K562 (cell line): Measurements from ENCODE around the gene EML3. TPM values are rescaled to one million over a fixed set of nuclear protein-coding genes. Genes with fewer than 3 reads are reported as not detected.
A peak's percentile ranks its signal among the peaks of the same experiment; 100 is the strongest.

Experiments
- ATAC-seq: fragments of 200-7000 bp; cut with Tn5 transposase; 3 replicates; pipeline ENCODE4 v1.9.1; 2020; ENCODE audit warnings: moderate library complexity
- BruUV-seq: library from RNA; stranded (reverse); fragments of 400-500 nt; replicated peaks from 2 replicates; lab custom pipeline; 2021; lab: Mats Ljungman, UMichigan
- CTCF ChIA-PET: fragments of 300-600 bp; formaldehyde crosslinking; extraction: SDS; loops from one replicate; lab custom pipeline; 2021; ENCODE audit warnings: low intra/inter-chr PET ratio; lab: Yijun Ruan, JAX
- POLR2A ChIA-PET: fragments of 300-600, 350-650 bp; sonication (Branson Sonifier 250); formaldehyde crosslinking; extraction: SDS; loops from one replicate; lab custom pipeline; 2021; ENCODE audit warnings: antibody characterized with exemption, inconsistent platforms; lab: Yijun Ruan, JAX
- DNase-seq, 4 experiments: peaks; one replicate each; pipeline versions ENCODE4 v3.0.0 to v3.0.0-alpha.2; 2011 to 2018; ENCODE audit warnings: low spot score in 3 of 4, mixed read lengths in 3 of 4; ENCODE audit errors: extremely low read depth in 1 of 4
- FAIRE-seq: peaks from 2 replicates; lab custom pipeline; 2011; peaks lifted over from hg19 to GRCh38; lab: Jason Lieb, UNC
- H2AFZ ChIP-seq: 2 replicates; pipeline ENCODE4 v1.6.0; 2011; ENCODE audit warnings: low read depth, low read length, control low read depth, inconsistent platforms
- H3K27ac ChIP-seq: fragments of 200-600 bp; 3 replicates; pipeline ENCODE4 v1.8.0; 2011; ENCODE audit warnings: low read depth, mild to moderate bottlenecking, control low read depth, inconsistent platforms, low read length, moderate library complexity, mixed read lengths; ENCODE audit errors: extremely low read depth
- H3K27me3 ChIP-seq, 2 experiments: fragments of 300-600 bp in 1 of 2; 2 replicates in 1 of 2; 3 replicates in 1 of 2; pipeline versions ENCODE4 v1.6.0 to v1.8.0; 2011; ENCODE audit warnings: inconsistent platforms in 2 of 2, low read length in 2 of 2, mild to moderate bottlenecking in 1 of 2, mixed read lengths in 1 of 2, moderate library complexity in 1 of 2; ENCODE audit not compliant: control insufficient read depth in 2 of 2, insufficient read depth in 2 of 2
- H3K36me3 ChIP-seq: fragments of 300-600 bp; 3 replicates; pipeline ENCODE4 v1.8.0; 2011; ENCODE audit warnings: mild to moderate bottlenecking, low read length, inconsistent platforms; ENCODE audit not compliant: control insufficient read depth, insufficient read depth
- H3K4me1 ChIP-seq, 2 experiments: fragments of 200-600 bp in 1 of 2; replicated peaks in 1 of 2; 2 replicates in 1 of 2; 3 replicates in 1 of 2; pipeline versions ENCODE4 v1.5.1 to v1.8.0; 2011; ENCODE audit warnings: inconsistent platforms in 2 of 2, low read length in 2 of 2, mild to moderate bottlenecking in 1 of 2, mixed read lengths in 1 of 2, moderate library complexity in 1 of 2; ENCODE audit not compliant: control insufficient read depth in 2 of 2, insufficient read depth in 2 of 2
- H3K4me2 ChIP-seq: 2 replicates; pipeline ENCODE4 v1.6.1; 2011; ENCODE audit warnings: low read length, control low read depth, inconsistent platforms, mixed read lengths; ENCODE audit not compliant: insufficient read depth
- H3K4me3 ChIP-seq: fragments of 200-600 bp; sonication (generic), shearing (Covaris generic); 2 replicates; pipeline ENCODE4 v1.5.1; 2016; ENCODE audit warnings: control low read depth, inconsistent platforms
- H3K79me2 ChIP-seq: fragments of 200-600 bp; 3 replicates; pipeline ENCODE4 v1.8.0; 2011; ENCODE audit warnings: low read length, inconsistent platforms; ENCODE audit not compliant: control insufficient read depth, insufficient read depth
- H3K9ac ChIP-seq, 2 experiments: 2 replicates each; pipeline versions ENCODE4 v1.6.0 to v1.6.1; 2011; ENCODE audit warnings: low read depth in 2 of 2, low read length in 2 of 2, control low read depth in 1 of 2, inconsistent platforms in 1 of 2, mild to moderate bottlenecking in 1 of 2, mixed read lengths in 1 of 2; ENCODE audit not compliant: insufficient read depth in 1 of 2
- H3K9me1 ChIP-seq: one replicate; pipeline ENCODE4 v1.6.0; 2011; ENCODE audit warnings: inconsistent platforms, mild to moderate bottlenecking, low read length, moderate library complexity; ENCODE audit not compliant: control insufficient read depth, insufficient read depth
- H3K9me3 ChIP-seq: replicated peaks from 2 replicates; pipeline ENCODE4 v1.5.1; 2011; ENCODE audit warnings: low read depth, low read length, inconsistent platforms; ENCODE audit not compliant: control insufficient read depth, insufficient read depth
- H4K20me1 ChIP-seq: replicated peaks from 2 replicates; pipeline ENCODE4 v1.6.1; 2011; ENCODE audit warnings: low read length, inconsistent platforms, mixed read lengths; ENCODE audit not compliant: control insufficient read depth, insufficient read depth
- ARNT ChIP-seq, 2 experiments: fragments of 450-650 bp; IDR thresholded peaks; 2 replicates each; pipeline ENCODE4 v1.6.1; 2016; ENCODE audit warnings: mild to moderate bottlenecking in 1 of 2
- BRD9 ChIP-seq: fragments of 450-650 bp; IDR thresholded peaks from 2 replicates; pipeline ENCODE4 v1.6.1; 2018; ENCODE audit warnings: low read depth; ENCODE audit not compliant: partially characterized antibody
- CBX1 ChIP-seq: sonication (generic); IDR thresholded peaks from 2 replicates; pipeline ENCODE4 v1.6.1; 2016; ENCODE audit warnings: antibody characterized with exemption, low read depth, mild to moderate bottlenecking
- CTBP1 ChIP-seq: fragments of 450-650 bp; IDR thresholded peaks from 2 replicates; pipeline ENCODE4 v1.6.1; 2016; ENCODE audit warnings: borderline replicate concordance
- GABPA ChIP-seq: fragments of 200-800 bp; sonication (Bioruptor generic); conservative IDR thresholded peaks from 2 replicates; pipeline ENCODE4 v1.6.1; 2016; ENCODE audit warnings: low read depth, missing genetic modification characterization, missing compliant biosample characterization
- HDAC2 ChIP-seq: fragments of 450-650 bp; IDR thresholded peaks from 2 replicates; pipeline ENCODE4 v1.6.1; 2016; ENCODE audit warnings: mild to moderate bottlenecking
- KDM1A ChIP-seq, 2 experiments: fragments of 450-650 bp; IDR thresholded peaks; 2 replicates each; pipeline ENCODE4 v1.6.1; 2016; ENCODE audit warnings: mild to moderate bottlenecking in 2 of 2
- L3MBTL2 ChIP-seq: fragments of 450-650 bp; IDR thresholded peaks from 2 replicates; pipeline ENCODE4 v1.6.1; 2016; ENCODE audit warnings: mild to moderate bottlenecking, moderate library complexity
- SMARCB1 ChIP-seq: IDR thresholded peaks from 2 replicates; pipeline ENCODE4 v1.6.1; 2011; ENCODE audit warnings: improper control_type of control experiment, low read depth; ENCODE audit not compliant: insufficient read length
- SMARCE1 ChIP-seq: fragments of 450-650 bp; IDR thresholded peaks from 2 replicates; pipeline ENCODE4 v1.7.1; 2016; ENCODE audit warnings: mild to moderate bottlenecking
- STAT5A ChIP-seq: IDR thresholded peaks from 2 replicates; pipeline ENCODE4 v1.6.1; 2012; ENCODE audit warnings: low read length, inconsistent platforms, borderline replicate concordance
- TAF15 ChIP-seq: fragments of 200-400 bp; formaldehyde crosslinking; IDR thresholded peaks from 2 replicates; pipeline ENCODE4 v1.6.1; 2017; ENCODE audit warnings: mild to moderate bottlenecking, low read depth, low read length, moderate library complexity
- ZNF174 ChIP-seq: fragments of 250-450 bp; sonication (Bioruptor Pico); IDR thresholded peaks from 2 replicates; pipeline ENCODE4 v1.4.0; 2020; ENCODE audit warnings: mild to moderate bottlenecking
- WGBS: fragments of 100-300 bp; shearing (Covaris generic); methylation state at CpG from one replicate; pipeline ENCODE4 v1.1.6; 2016; ENCODE audit warnings: low coverage, mixed read lengths; ENCODE audit not compliant: insufficient coverage; ENCODE audit errors: missing lambda C conversion rate; 5-methylcytosine and 5-hydroxymethylcytosine counted together
- in situ Hi-C: fragments of 300-500 bp; cut with MboI; formaldehyde crosslinking; loops from 4 replicates; pipeline ENCODE4 v1.15.0; 2018; ENCODE audit warnings: inconsistent platforms, mixed read lengths
- intact Hi-C: fragments of 100-400 bp; cut with micrococcal nuclease; formaldehyde crosslinking; loops from 2 replicates; pipeline ENCODE4 v1.14.2; 2022
- polyA plus RNA-seq, 8 experiments: library from polyadenylated mRNA; depleted of rRNA in 4 of 8; stranded (reverse) in 5 of 8; unstranded in 3 of 8; fragments of >200 nt; fragmentation: Nextera tagmentation in 2 of 8; fragmentation: Illumina TruSeq in 1 of 8; extraction: Ambion mirVana in 2 of 8; extraction: Trizol in 1 of 8; gene quantifications; 2 replicates each; pipeline versions ENCODE4 v1.2.1 to v1.2.3, GENCODE V29; 2011 to 2014; ENCODE audit warnings: inconsistent platforms in 1 of 8, missing spikeins in 1 of 8
- total RNA-seq, 7 experiments: library from RNA; depleted of rRNA in 6 of 7; stranded (reverse); fragments of >200 nt in 6 of 7; fragmentation: Illumina TruSeq in 2 of 7; extraction: Trizol in 2 of 7; gene quantifications; 2 replicates each; pipeline versions ENCODE4 v1.2.1 to v1.2.3, GENCODE V29; 2011 to 2021; ENCODE audit warnings: low replicate concordance in 1 of 7
- TF ChIP-seq, protein P1 (sequence below): fragments of 450-650 bp; IDR thresholded peaks from 2 replicates; pipeline ENCODE4 v1.6.1; 2016; ENCODE audit warnings: antibody characterized with exemption
- TF ChIP-seq, protein P2 (sequence below), 2 experiments: IDR thresholded peaks; 2 replicates each; pipeline ENCODE4 v1.6.1; 2011; ENCODE audit warnings: borderline replicate concordance in 1 of 2, control low read depth in 1 of 2, low read depth in 1 of 2, low read length in 1 of 2, mild to moderate bottlenecking in 1 of 2, mixed read lengths in 1 of 2, moderate library complexity in 1 of 2; ENCODE audit not compliant: insufficient read depth in 1 of 2, insufficient read length in 1 of 2, poor library complexity in 1 of 2, severe bottlenecking in 1 of 2; ENCODE audit errors: extremely low read depth in 1 of 2
- TF ChIP-seq, protein P3 (sequence below): fragments of 450-650 bp; conservative IDR thresholded peaks from 2 replicates; pipeline ENCODE4 v1.6.1; 2016; ENCODE audit warnings: missing genetic modification characterization, low read depth, mild to moderate bottlenecking, missing compliant biosample characterization, moderate library complexity
- TF ChIP-seq, protein P4 (sequence below): fragments of 250-450 bp; sonication (Bioruptor Pico); IDR thresholded peaks from 2 replicates; pipeline ENCODE4 v1.5.0; 2021; ENCODE audit warnings: mild to moderate bottlenecking, borderline replicate concordance

EML3 gene
- total and polyA plus RNA-seq, 9 of the 15 experiments (the other 6 are each of a cell fraction or from before 2014, with no cell fraction given): 0.32 to 90.5 (median 26.4) TPM

DNA sequence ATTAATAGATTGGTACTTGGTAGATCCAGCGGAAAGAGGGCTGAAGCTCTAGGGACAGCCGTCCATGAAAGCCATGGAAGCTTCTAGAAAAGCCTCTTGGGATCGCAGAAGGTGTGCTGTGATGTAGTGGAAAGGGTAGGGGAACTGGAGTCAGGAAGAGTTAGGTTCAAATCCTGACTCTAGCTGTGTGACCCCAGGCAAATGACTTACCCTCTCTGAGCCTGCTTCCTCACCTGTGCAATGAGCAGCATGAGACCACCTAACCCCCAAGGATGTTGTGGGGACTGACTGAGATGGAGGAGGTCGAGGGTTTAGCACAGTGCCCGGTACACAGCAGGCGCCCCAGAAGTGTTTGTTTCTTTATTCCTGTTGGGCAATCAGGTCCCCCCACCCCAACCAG is 2.2 kb downstream of the EML3 start:
- DNase-seq: no peak
- intact Hi-C loops: loop anchor here (5.0 kb wide), 1 partner anchor 82 kb away; no protein-coding TSS in a partner anchor
- ChIA-PET POLR2A (interaction anchor here (1.3 to 1.9 kb wide), 4 partner anchors 9 to 37 kb away, joined by 3 to 6 read pairs (median 6); partner anchors contain the start of genes EEF1G, MTA2 and TUT1), CTCF (no interaction called here)
- no peak for ATAC-seq
- H3K4me2 ChIP-seq: no peak overlapping the region
- BruUV-seq: no TSS peak
- peak overlapping the region; percentile 93; a peak in 3 of 4 replicates for H3K9ac ChIP-seq
- H2AFZ ChIP-seq: no peak overlapping the region
- in situ Hi-C loops: no loop called here
- H3K27ac ChIP-seq: no peak overlapping the region
- 0 out of 2 replicates have a peak, but pooled peaks cover 5% of the 10 kb centered on the region for H4K20me1 ChIP-seq
- no peak for FAIRE-seq
- WGBS: 80% methylated on average over 6 of the region's 6 CpGs
- peaks cover 25% of the 10 kb centered on the region for H3K79me2 ChIP-seq
- H3K4me1 ChIP-seq: peaks cover 29 to 60% of the 10 kb centered on the region in 2 experiments
- H3K36me3 ChIP-seq: peaks cover 60% of the 10 kb centered on the region
- H3K27me3 ChIP-seq: no peaks in the 10 kb centered on the region
- H3K9me3 ChIP-seq: no peaks in the 10 kb centered on the region
- H3K9me1 ChIP-seq: peaks cover 2% of the 10 kb centered on the region
- no peak overlapping the region for H3K4me3 ChIP-seq
- TF ChIP-seq HDAC2 (peak; percentile 79; the same call in 1 of the 2 replicates), L3MBTL2 (no peak), CTBP1 (no peak), TAF15 (no peak), ARNT (IDR thresholded peaks at IDR 0.05) (no peak), GABPA (tag) (no peak), SMARCB1 (no peak), SMARCE1 (no peak), CBX1 (peak; percentile 56; the same call in 1 of the 2 replicates), ZNF174 (CRISPR knock-in tag) (no peak), KDM1A (IDR thresholded peaks at IDR 0.05) (peak; percentile 74 to 86), BRD9 (peak; percentile 33), STAT5A (no peak)
- TF ChIP-seq, protein P1, sequence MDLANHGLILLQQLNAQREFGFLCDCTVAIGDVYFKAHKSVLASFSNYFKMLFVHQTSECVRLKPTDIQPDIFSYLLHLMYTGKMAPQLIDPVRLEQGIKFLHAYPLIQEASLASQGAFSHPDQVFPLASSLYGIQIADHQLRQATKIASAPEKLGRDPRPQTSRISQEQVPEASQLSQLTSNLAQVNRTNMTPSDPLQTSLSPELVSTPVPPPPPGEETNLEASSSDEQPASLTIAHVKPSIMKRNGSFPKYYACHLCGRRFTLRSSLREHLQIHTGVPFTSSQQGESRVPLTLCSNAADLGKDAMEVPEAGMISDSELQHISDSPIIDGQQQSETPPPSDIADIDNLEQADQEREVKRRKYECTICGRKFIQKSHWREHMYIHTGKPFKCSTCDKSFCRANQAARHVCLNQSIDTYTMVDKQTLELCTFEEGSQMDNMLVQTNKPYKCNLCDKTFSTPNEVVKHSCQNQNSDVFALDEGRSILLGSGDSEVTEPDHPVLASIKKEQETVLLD: no peak
- TF ChIP-seq, protein P2, sequence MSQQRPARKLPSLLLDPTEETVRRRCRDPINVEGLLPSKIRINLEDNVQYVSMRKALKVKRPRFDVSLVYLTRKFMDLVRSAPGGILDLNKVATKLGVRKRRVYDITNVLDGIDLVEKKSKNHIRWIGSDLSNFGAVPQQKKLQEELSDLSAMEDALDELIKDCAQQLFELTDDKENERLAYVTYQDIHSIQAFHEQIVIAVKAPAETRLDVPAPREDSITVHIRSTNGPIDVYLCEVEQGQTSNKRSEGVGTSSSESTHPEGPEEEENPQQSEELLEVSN (IDR thresholded peaks at IDR 0.05; ENCODE audit: borderline replicate concordance in 1 of 2, extremely low read depth in 1 of 2, insufficient read depth in 1 of 2, insufficient read length in 1 of 2, low read depth in 1 of 2, low read length in 1 of 2, poor library complexity in 1 of 2, severe bottlenecking in 1 of 2): no peak
- TF ChIP-seq, protein P3, sequence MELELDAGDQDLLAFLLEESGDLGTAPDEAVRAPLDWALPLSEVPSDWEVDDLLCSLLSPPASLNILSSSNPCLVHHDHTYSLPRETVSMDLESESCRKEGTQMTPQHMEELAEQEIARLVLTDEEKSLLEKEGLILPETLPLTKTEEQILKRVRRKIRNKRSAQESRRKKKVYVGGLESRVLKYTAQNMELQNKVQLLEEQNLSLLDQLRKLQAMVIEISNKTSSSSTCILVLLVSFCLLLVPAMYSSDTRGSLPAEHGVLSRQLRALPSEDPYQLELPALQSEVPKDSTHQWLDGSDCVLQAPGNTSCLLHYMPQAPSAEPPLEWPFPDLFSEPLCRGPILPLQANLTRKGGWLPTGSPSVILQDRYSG: no peak
- TF ChIP-seq, protein P4, sequence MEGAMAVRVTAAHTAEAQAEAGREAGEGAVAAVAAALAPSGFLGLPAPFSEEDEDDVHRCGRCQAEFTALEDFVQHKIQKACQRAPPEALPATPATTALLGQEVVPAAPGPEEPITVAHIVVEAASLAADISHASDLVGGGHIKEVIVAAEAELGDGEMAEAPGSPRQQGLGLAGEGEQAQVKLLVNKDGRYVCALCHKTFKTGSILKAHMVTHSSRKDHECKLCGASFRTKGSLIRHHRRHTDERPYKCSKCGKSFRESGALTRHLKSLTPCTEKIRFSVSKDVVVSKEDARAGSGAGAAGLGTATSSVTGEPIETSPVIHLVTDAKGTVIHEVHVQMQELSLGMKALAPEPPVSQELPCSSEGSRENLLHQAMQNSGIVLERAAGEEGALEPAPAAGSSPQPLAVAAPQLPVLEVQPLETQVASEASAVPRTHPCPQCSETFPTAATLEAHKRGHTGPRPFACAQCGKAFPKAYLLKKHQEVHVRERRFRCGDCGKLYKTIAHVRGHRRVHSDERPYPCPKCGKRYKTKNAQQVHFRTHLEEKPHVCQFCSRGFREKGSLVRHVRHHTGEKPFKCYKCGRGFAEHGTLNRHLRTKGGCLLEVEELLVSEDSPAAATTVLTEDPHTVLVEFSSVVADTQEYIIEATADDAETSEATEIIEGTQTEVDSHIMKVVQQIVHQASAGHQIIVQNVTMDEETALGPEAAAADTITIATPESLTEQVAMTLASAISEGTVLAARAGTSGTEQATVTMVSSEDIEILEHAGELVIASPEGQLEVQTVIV (CRISPR knock-in tag): no peak
